HG02870 (cell line): ENCODE measurements around the gene ATN1.

ENCODE experiments used
- ATAC-seq: cut with Tn5 transposase; IDR thresholded peaks from one replicate; pipeline ENCODE4 v1.9.1; 2021; ENCODE audit warnings: mild to moderate bottlenecking, moderate library complexity; ENCODE audit not compliant: unreplicated experiment

The ATN1 gene

DNA sequence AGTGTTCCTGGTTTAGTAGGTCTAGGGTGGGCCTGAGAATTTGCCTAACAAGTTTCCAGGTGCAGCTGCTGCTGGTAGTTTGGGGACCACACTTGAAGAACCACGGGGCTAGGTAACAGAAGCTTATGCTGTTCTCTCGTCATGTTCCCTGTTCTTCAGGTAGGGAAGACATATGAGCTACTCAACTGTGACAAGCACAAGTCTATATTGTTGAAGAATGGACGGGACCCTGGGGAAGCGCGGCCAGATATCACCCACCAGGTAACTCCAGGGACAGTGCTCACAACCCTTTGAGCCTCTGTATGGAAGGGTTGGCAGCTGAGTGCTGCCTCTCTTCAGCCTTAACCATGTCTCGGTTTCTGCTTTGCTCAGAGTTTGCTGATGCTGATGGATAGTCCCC, 46.4 kb downstream of the ATN1 start:
- no peak for ATAC-seq

DNA sequence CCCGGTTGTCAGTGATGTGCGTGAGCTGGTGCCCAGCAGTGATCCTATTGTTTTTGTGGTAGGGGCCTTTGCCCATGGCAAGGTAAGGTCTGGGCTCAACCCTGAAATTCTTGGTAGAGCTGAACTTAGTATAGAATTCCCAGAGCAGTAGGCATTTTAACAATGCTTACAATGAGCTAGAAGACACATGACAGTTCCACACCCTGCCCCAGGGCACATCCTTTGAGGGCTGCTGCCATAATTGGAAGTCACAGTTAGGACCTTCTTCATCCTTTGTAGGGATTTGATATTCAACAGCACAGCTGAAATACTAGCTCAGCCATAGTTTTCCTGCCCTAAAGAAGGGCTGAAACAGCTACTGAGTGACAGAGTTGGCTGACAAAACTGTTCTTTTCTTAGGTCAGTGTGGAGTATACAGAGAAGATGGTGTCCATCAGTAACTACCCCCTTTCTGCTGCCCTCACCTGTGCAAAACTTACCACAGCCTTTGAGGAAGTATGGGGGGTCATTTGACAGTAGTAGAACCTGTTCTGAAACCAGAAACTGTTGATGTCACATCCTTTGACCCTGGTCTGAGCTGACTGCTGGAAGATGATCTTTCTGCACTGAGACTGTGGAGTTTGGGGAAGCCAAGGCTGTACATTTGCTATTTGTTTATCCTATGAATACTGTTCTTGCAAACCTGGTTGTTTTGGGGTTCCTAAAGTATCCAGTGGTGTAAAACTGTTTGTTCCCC, 47.7 kb downstream of the ATN1 start:
- ATAC-seq, result no peak

DNA sequence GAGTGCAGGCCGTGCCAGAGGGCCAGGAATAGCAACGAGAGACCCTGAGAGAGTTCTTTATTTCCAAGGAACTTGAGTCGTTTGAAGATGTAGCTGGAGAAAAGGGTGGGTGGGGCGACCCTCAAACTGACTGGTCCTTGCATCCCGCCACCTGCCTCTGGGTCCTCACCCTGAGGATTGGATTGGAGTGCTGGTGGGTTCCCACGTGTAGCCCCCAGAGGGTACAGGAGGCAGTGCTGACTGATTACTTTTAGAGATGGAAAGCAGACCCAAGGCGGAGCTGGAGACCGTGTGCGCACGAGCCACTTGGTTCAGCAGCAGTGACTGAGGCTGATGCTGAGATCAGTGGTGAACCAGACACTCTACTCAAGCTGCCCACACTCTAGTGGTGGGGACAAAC, 49.9 kb downstream of the ATN1 start:
- no peak for ATAC-seq

DNA sequence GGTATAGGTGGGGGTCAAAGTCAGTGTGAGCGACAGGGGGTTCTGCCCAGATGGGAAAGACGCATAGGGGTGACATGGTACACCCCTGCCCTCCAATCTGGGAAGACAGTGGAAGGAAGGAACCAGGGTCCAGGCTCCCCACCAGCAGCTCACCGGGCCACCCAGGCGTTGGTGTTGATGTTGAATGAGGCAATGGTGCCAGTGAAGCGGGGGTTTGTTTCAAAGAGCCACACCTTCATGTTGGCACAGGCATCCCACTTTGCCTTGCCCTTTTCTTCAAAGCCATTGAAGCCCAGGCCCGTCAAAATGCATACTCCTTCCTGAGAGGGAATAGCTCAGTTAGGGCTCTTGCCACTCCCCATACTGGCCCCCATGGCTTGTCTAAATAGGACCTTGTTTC, 50.4 kb downstream of the ATN1 start:
- ATAC-seq, result no peak

DNA sequence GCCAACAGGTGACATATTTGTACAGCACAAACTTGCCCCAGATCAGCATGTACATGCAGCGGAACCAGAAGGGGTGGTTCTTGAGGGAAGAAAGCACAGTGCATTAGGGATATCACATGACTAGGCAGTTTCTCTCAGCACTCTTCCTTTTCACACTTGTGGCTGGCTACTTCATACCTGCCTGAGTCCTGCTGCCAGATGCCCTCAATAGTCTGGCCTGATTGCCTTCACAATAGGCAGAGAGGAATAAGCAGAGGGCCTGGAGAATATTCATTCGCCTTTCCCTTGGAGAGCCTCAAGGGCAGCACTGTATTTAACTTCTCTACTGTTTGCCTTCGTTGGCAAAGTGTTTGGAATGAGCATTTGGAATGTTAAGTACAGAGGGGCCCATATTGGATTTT, 50.9 kb downstream of the ATN1 start:
- ATAC-seq, result no peak

DNA sequence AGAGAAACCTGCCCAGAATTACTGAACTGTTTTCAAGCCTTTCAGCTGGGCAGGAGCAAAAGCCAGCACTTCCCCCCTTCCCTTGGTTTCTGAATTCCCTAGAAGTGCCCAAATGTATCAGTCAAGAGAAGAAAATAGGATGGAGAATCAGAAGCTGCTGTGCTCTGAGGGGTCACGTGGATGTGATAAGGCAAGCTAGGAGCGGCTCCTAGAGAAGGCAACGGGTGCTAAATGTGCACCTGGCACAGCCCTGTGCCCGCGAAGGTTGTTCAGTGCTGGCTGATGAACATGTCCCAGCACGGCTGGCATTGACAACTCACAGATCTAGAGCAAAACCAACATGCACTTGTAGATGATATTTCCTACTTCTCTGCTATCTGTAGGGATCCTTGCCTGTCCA, 51.3 kb downstream of the ATN1 start:
- no peak for ATAC-seq

DNA sequence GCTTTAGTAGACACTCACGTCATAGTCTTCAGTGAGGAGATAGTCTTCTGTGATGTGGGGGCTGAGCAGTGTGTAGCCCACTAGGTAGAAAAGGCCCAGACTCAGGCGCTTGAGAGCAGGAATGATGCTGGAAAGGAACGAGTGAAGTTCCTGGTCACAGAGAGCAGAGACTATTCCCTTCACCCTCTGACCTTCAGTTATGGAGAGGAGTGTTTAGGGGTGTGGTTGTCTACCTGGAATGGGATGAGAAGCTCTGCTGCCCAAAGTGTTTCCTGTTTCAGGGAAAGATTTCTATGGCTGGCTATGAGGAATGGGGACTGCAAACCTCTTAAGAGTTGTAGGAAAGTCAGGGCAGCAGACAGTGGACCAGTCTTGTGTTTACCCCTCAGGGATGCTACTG, 51.7 kb downstream of the ATN1 start:
- ATAC-seq, result no peak

DNA sequence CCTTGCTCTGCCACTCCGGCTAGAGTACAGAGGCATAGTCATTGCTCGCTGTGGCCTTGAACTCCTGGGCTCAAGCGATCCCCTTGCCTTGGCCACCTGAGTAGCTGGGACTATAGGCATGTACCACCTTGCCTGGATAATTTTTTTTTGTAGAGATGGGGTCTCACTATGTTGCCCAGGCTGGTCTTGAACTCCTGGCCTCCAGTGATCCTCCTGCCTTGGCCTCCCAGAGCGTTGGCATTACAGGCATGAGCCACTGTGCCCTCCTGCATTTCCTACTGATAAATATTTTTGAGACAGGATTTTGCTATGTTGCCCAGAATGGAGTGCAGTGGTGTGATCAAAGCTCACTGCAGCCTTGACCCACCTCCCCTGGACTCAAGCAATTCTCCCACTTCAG, 52.3 kb downstream of the ATN1 start:
- ATAC-seq, result no peak

DNA sequence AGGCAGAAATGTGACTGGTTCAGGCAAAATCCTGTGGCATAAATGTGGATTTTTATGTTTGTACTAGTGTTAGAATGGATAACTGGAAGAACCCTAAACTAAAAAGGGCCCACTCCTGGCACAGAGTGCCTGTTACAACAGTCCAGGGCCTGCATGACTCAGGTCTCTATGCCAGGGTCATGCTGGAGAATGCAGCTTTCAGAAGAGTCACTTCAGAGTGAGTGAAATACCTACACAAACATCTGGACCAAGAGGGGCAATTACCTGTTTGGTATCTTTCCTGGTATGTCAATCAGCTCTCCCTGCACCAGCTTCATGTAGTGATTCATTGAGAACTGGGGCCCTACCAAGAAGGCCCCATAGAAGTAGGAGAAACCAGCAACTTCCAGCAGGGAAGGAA, 53.0 kb downstream of the ATN1 start:
- no peak for ATAC-seq

DNA sequence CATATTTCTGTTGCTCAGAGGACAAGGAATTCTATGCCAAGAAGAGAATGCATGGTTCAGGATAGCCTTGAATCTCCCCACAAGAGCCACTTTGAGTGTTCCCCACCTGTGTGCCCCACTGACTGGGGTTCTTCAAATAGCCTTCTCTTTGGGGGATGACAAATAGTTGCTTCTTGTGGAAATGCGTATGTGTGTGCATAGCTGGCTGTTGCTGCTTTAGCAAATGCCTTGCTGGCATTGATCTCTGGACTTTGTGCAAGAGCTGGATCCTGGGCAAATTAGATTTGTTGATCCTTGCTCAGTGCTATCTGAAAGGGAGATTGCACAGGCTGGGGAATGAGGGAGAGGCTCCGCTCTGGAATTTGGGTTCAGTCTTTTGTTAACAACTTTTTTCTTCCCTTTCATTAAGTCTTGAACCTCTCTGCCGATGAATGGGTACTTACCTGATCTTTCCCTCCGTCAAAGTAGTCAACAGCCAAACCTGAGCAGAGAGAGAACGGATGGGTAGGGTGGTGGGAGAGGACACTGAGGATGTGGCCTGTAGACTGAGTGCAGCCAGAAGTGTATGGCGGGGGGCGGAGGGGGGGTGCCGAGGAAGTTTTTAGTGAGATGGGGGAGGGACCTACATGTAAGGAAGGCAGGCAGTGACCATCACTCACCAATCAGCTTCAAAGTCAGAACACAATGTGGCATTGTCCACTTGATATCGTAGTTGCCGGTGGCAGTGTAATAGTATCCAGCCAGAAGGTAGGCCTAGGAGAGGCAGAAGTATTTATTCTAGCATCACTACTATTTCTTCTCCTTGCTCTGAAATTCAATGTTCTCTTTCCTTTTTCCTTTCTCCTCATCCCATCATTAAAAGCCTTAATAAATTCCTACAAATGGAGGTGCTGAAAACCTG, 53.6 kb downstream of the ATN1 start:
- no peak for ATAC-seq

DNA sequence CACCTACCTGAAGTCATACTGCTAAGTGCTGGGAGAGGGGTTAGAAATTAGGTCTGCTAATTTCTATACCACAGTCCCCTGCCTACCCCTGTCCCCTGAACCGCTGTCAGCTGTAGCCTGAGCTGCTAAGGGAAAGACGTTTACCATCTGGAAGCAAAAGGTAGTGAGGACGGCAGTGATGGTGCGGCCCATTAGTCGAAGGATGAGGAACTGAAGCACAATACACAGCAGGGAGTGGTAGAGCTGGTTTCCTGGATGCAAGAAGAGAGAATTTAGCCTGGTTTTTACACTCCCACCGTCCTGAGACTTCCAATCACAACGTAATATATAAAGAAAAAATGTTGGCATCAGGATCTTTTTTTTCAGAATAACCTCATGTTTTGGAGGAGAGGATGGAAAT, 54.8 kb downstream of the ATN1 start:
- no peak for ATAC-seq

DNA sequence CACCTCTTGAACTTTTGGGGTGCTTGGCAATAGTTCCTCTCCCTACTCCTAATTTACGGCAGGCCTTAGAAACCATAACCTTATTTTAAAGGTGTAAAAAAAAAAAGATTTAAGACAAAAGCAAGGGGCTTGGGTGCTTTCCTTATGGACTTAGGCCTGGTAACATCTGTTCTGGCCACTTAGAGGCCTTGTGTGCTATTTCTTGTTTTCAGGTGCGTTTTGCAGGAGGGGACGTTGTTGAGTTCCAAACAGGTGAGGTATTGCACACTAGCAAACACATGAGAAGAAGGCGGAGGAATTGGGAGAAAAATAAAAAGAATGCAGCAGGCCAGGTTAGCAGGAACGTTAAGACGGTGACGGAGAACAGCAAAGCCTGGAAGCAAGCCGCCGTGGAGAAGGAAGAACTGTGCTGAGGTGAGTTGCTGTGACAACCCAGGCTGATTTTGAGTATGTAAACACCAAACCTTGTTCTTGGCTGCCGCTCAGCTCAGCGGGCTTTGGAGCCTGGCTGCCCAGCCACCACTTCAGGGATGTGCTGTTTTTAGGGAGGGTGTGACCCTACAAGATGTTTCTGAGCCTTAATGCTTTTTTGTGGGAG, 60.3 kb downstream of the ATN1 start:
- ATAC-seq, result no peak
